A549 (cell line): ENCODE results near the gene STX1B.

Experiments used
- CEBPB ChIP-seq, 2 experiments: fragments of >200 bp in 1 of 2; sonication (Bioruptor Twin) in 1 of 2; formaldehyde crosslinking in 1 of 2; IDR thresholded peaks; 2 replicates each; pipeline ENCODE4 v1.6.1; 2012 to 2016
- CTCF ChIP-seq: fragments of >200 bp; sonication (Bioruptor Twin); formaldehyde crosslinking; IDR thresholded peaks from 3 replicates; pipeline ENCODE4 v1.5.1; 2016
- EP300 ChIP-seq, 2 experiments: fragments of >200 bp; sonication (Bioruptor Twin); formaldehyde crosslinking; IDR thresholded peaks; 2 replicates in 1 of 2; 3 replicates in 1 of 2; pipeline ENCODE4 v1.6.1; 2016 to 2017
- ESRRA ChIP-seq: fragments of 150-350 bp; IDR thresholded peaks from 2 replicates; pipeline ENCODE4 v1.6.1; 2014; ENCODE audit warnings: mild to moderate bottlenecking, low read length, borderline replicate concordance
- HDAC2 ChIP-seq: fragments of 200-600 bp; sonication (generic); IDR thresholded peaks from 2 replicates; pipeline ENCODE4 v1.6.1; 2016
- KDM1A ChIP-seq: fragments of 200-600 bp; sonication (generic); IDR thresholded peaks from 2 replicates; pipeline ENCODE4 v1.6.1; 2016; ENCODE audit warnings: low read depth, mild to moderate bottlenecking
- MAX ChIP-seq: IDR thresholded peaks from 2 replicates; pipeline ENCODE4 v1.6.1; 2012
- PHF8 ChIP-seq: fragments of 200-600 bp; sonication (generic); IDR thresholded peaks from 2 replicates; pipeline ENCODE4 v1.6.1; 2016; ENCODE audit warnings: low read depth, mild to moderate bottlenecking, antibody characterized with exemption, moderate library complexity, borderline replicate concordance
- POLR2A ChIP-seq: IDR thresholded peaks from 2 replicates; pipeline ENCODE4 v1.6.1; 2012; ENCODE audit warnings: mild to moderate bottlenecking, low read length
- USF2 ChIP-seq: fragments of 450-650 bp; IDR thresholded peaks from 2 replicates; pipeline ENCODE4 v1.6.1; 2014; ENCODE audit warnings: antibody characterized with exemption
- ZSCAN20 ChIP-seq: fragments of 250-450 bp; sonication (Bioruptor Pico); IDR thresholded peaks from 2 replicates; pipeline ENCODE4 v1.8.0; 2022; ENCODE audit warnings: mild to moderate bottlenecking, moderate library complexity
- TF ChIP-seq, protein P1 (sequence below): fragments of 250-450 bp; sonication (Bioruptor Pico); IDR thresholded peaks from 2 replicates; pipeline ENCODE4 v1.5.0; 2021; ENCODE audit warnings: mild to moderate bottlenecking, moderate library complexity, borderline replicate concordance
- TF ChIP-seq, protein P2 (sequence below): IDR thresholded peaks from 2 replicates; pipeline ENCODE4 v1.6.1; 2012; ENCODE audit warnings: low read depth, borderline replicate concordance

GRCh38 chr16:30982548-30983288 lies 27.7 kb downstream of the STX1B start:
- no peak for TF ChIP-seq EP300 (IDR thresholded peaks at IDR 0.05)
- no peak for TF ChIP-seq POLR2A
- no peak for TF ChIP-seq MAX
- TF ChIP-seq KDM1A = no peak
- TF ChIP-seq ZSCAN20 (CRISPR knock-in tag) = no peak
- TF ChIP-seq, protein P1, sequence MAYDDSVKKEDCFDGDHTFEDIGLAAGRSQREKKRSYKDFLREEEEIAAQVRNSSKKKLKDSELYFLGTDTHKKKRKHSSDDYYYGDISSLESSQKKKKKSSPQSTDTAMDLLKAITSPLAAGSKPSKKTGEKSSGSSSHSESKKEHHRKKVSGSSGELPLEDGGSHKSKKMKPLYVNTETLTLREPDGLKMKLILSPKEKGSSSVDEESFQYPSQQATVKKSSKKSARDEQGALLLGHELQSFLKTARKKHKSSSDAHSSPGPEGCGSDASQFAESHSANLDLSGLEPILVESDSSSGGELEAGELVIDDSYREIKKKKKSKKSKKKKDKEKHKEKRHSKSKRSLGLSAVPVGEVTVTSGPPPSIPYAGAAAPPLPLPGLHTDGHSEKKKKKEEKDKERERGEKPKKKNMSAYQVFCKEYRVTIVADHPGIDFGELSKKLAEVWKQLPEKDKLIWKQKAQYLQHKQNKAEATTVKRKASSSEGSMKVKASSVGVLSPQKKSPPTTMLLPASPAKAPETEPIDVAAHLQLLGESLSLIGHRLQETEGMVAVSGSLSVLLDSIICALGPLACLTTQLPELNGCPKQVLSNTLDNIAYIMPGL (CRISPR knock-in tag) = no peak
- TF ChIP-seq CTCF = no peak
- no peak for TF ChIP-seq CEBPB (IDR thresholded peaks at IDR 0.05)
- TF ChIP-seq ESRRA = no peak
- TF ChIP-seq HDAC2 = no peak
- no peak for TF ChIP-seq USF2
- TF ChIP-seq, protein P2, sequence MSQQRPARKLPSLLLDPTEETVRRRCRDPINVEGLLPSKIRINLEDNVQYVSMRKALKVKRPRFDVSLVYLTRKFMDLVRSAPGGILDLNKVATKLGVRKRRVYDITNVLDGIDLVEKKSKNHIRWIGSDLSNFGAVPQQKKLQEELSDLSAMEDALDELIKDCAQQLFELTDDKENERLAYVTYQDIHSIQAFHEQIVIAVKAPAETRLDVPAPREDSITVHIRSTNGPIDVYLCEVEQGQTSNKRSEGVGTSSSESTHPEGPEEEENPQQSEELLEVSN = no peak
- no peak for TF ChIP-seq PHF8
